ENCODE data around the gene MRTFA.

DNA sequence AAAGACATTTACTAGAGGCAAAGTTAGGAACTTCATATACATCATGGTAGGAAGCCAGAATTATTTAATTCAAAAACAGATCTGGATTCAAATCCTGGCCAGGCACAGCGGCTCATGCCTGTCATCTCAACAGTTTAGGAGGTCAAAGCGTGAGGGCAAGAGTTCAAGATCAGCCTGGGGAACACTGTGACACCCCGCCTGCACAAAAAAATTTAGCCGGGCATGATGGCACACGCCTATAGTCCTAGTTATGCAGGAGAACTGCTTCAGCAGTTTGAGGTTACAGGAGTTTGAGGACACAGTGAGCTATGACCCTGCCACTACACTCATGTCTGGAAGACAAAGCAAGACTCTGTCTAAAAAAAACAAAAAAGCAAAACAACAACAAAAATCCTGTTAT, 8.9 kb downstream of the MRTFA start:
- TF ChIP-seq, protein P1, sequence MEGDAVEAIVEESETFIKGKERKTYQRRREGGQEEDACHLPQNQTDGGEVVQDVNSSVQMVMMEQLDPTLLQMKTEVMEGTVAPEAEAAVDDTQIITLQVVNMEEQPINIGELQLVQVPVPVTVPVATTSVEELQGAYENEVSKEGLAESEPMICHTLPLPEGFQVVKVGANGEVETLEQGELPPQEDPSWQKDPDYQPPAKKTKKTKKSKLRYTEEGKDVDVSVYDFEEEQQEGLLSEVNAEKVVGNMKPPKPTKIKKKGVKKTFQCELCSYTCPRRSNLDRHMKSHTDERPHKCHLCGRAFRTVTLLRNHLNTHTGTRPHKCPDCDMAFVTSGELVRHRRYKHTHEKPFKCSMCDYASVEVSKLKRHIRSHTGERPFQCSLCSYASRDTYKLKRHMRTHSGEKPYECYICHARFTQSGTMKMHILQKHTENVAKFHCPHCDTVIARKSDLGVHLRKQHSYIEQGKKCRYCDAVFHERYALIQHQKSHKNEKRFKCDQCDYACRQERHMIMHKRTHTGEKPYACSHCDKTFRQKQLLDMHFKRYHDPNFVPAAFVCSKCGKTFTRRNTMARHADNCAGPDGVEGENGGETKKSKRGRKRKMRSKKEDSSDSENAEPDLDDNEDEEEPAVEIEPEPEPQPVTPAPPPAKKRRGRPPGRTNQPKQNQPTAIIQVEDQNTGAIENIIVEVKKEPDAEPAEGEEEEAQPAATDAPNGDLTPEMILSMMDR (IDR thresholded peaks at IDR 0.05), result peak in 1 of 6 experiments; percentile 13
- no peak for TF ChIP-seq POLR2A (IDR thresholded peaks at IDR 0.05)
